Endodermal cell (in vitro differentiated cells): ENCODE data around the gene FREM2. TPM values are rescaled to one million over a fixed set of nuclear protein-coding genes. Genes with fewer than 3 reads are reported as not detected.

Source experiments
- DNase-seq: peaks from one replicate; pipeline ENCODE4 v3.0.0-alpha.2; 2017
- H3K27ac ChIP-seq: 2 replicates; pipeline ENCODE4 v1.5.1; 2013; ENCODE audit warnings: mild to moderate bottlenecking, low read depth, low read length, moderate library complexity
- H3K27me3 ChIP-seq: 2 replicates; pipeline ENCODE4 v1.6.1; 2013; ENCODE audit warnings: mild to moderate bottlenecking, low read length, moderate library complexity; ENCODE audit not compliant: insufficient read depth, control insufficient read depth, poor library complexity, severe bottlenecking
- H3K36me3 ChIP-seq: 2 replicates; pipeline ENCODE4 v1.7.0; 2013; ENCODE audit warnings: mild to moderate bottlenecking, low read length, moderate library complexity; ENCODE audit not compliant: control insufficient read depth, insufficient read depth
- H3K4me1 ChIP-seq: one replicate; pipeline ENCODE4 v1.7.0; 2013; ENCODE audit warnings: low read length; ENCODE audit not compliant: control insufficient read depth, insufficient read depth
- H3K4me3 ChIP-seq: 2 replicates; pipeline ENCODE4 v1.5.1; 2013; ENCODE audit warnings: mild to moderate bottlenecking, low read length, moderate library complexity
- H3K9ac ChIP-seq: 2 replicates; pipeline ENCODE4 v1.6.1; 2013; ENCODE audit warnings: mild to moderate bottlenecking, low read length, moderate library complexity; ENCODE audit not compliant: poor library complexity, severe bottlenecking; ENCODE audit errors: extremely low read depth
- H3K9me3 ChIP-seq: 2 replicates; pipeline ENCODE4 v1.6.1; 2013; ENCODE audit warnings: mild to moderate bottlenecking, low read length, moderate library complexity; ENCODE audit not compliant: control insufficient read depth
- H3K27ac Mint-ChIP-seq: 2 replicates; pipeline ENCODE4 v1.8.0; 2020; ENCODE audit warnings: mixed read lengths
- H3K27me3 Mint-ChIP-seq: 2 replicates; pipeline ENCODE4 v1.8.0; 2021; ENCODE audit warnings: mild to moderate bottlenecking, mixed read lengths; ENCODE audit not compliant: insufficient read depth
- H3K36me3 Mint-ChIP-seq: 2 replicates; pipeline ENCODE4 v1.8.0; 2020; ENCODE audit warnings: low read depth, mixed read lengths
- H3K4me1 Mint-ChIP-seq: 2 replicates; pipeline ENCODE4 v1.8.0; 2020; ENCODE audit warnings: mixed read lengths
- H3K4me3 Mint-ChIP-seq: 2 replicates; pipeline ENCODE4 v1.8.0; 2020; ENCODE audit warnings: mild to moderate bottlenecking, moderate library complexity, mixed read lengths
- H3K9me3 Mint-ChIP-seq: 2 replicates; pipeline ENCODE4 v1.8.0; 2020; ENCODE audit warnings: mild to moderate bottlenecking, mixed read lengths
- CTCF ChIP-seq: fragments of 200-600 bp; sonication (generic); conservative IDR thresholded peaks from 2 replicates; pipeline ENCODE4 v1.5.0; 2021; ENCODE audit warnings: antibody characterized with exemption, mild to moderate bottlenecking
- WGBS, 2 experiments: methylation state at CpG; one replicate each; pipeline versions ENCODE4 v1.1.5 to v1.1.7; 2013; ENCODE audit warnings: missing lambda C conversion rate in 2 of 2, mixed read lengths in 1 of 2; ENCODE audit not compliant: insufficient coverage in 1 of 2, insufficient read length in 1 of 2; 5-methylcytosine and 5-hydroxymethylcytosine counted together
- total RNA-seq, 2 donors: library from RNA; stranded (reverse); fragmentation: NEBNext Ultra II Directional in 1 of 2; extraction: Animal tissue kit (Norgen Biotek cat#: 25700) in 1 of 2; gene quantifications; 2 replicates in 1 of 2; 3 replicates in 1 of 2; pipeline ENCODE4 v1.2.1, GENCODE V29; 2021

Gene FREM2
- total RNA-seq, 2 donors from 2014 or later: 20.4 to 28.4 TPM

GRCh38 chr13:38862443-38862842, 175.6 kb downstream of the FREM2 start:
- no peak for TF ChIP-seq CTCF
- WGBS, 2 experiments: 92 to 100% methylated on average over 1 to 2 of the region's 2 CpGs
- Mint-ChIP-seq H3K36me3 (peaks cover 5% of the 10 kb centered on the region), H3K9me3 (no peaks in the 10 kb centered on the region), H3K27me3 (no peaks in the 10 kb centered on the region), H3K4me3 (no peak overlapping the region), H3K4me1 (peaks cover 16% of the 10 kb centered on the region), H3K27ac (no peak overlapping the region)
- H3K4me1 ChIP-seq: peaks cover 3% of the 10 kb centered on the region
- H3K36me3 ChIP-seq: no peaks in the 10 kb centered on the region
- no peaks in the 10 kb centered on the region for H3K27me3 ChIP-seq
- H3K9me3 ChIP-seq: no peaks in the 10 kb centered on the region
- no peak for DNase-seq
- no peak overlapping the region for H3K9ac ChIP-seq
- H3K4me3 ChIP-seq: no peak overlapping the region
- no peak overlapping the region for H3K27ac ChIP-seq

- Mint-ChIP-seq H3K36me3 (peaks cover 5% of the 10 kb centered on the region), H3K27ac (no peak overlapping the region), H3K27me3 (no peaks in the 10 kb centered on the region), H3K4me1 (peaks cover 11% of the 10 kb centered on the region), H3K4me3 (no peak overlapping the region), H3K9me3 (no peaks in the 10 kb centered on the region)
- Histone ChIP-seq H3K27ac (no peak overlapping the region), H3K4me1 (no peaks in the 10 kb centered on the region), H3K36me3 (no peaks in the 10 kb centered on the region), H3K27me3 (no peaks in the 10 kb centered on the region), H3K9ac (no peak overlapping the region), H3K9me3 (no peaks in the 10 kb centered on the region), H3K4me3 (no peak overlapping the region)
- TF ChIP-seq CTCF: no peak
- no peak for DNase-seq
- 87% methylated on average over 3 of the region's 3 CpGs; no CpG with 5 or more reads in 1 of the 2 experiments for WGBS, 2 experiments
Observed at GRCh38 chr13:38863536-38863935, 176.7 kb downstream of the FREM2 start.

GRCh38 chr13:38866649-38867048, 179.8 kb downstream of the FREM2 start:
- Histone ChIP-seq H3K4me3 (no peak overlapping the region), H3K9me3 (no peaks in the 10 kb centered on the region), H3K9ac (no peak overlapping the region), H3K4me1 (no peaks in the 10 kb centered on the region), H3K27me3 (no peaks in the 10 kb centered on the region), H3K27ac (no peak overlapping the region), H3K36me3 (no peaks in the 10 kb centered on the region)
- no peak for DNase-seq
- H3K9me3 Mint-ChIP-seq: no peaks in the 10 kb centered on the region
- 77% methylated on average over 1 of the region's 1 CpG; no CpG with 5 or more reads in 1 of the 2 experiments for WGBS, 2 experiments
- no peak overlapping the region for H3K4me3 Mint-ChIP-seq
- peaks cover 12% of the 10 kb centered on the region for H3K4me1 Mint-ChIP-seq
- no peak overlapping the region for H3K27ac Mint-ChIP-seq
- no peaks in the 10 kb centered on the region for H3K27me3 Mint-ChIP-seq
- no peaks in the 10 kb centered on the region for H3K36me3 Mint-ChIP-seq
- TF ChIP-seq CTCF: no peak
